Peyer's patch (tissue), 4 donors: ENCODE data around the gene BARX1.

Experiments used
- CTCF ChIP-seq, 6 experiments: fragments of 450-650 bp in 4 of 6; fragments of 200-600 bp in 2 of 6; sonication (generic) in 1 of 6; IDR thresholded peaks; one replicate each; pipeline ENCODE4 v1.5.1; 2017 to 2019; ENCODE audit warnings: antibody characterized with exemption in 6 of 6, mild to moderate bottlenecking in 3 of 6, moderate library complexity in 1 of 6
- POLR2A ChIP-seq, 2 donors: fragments of 450-650 bp; IDR thresholded peaks; one replicate each; pipeline ENCODE4 v1.5.1; 2017; ENCODE audit warnings: antibody characterized with exemption in 2 of 2, mild to moderate bottlenecking in 2 of 2, moderate library complexity in 2 of 2

- TF ChIP-seq CTCF (IDR thresholded peaks at IDR 0.05) (no peak), POLR2A (IDR thresholded peaks at IDR 0.05) (no peak)
Observed at GRCh38 chr9:93974151-93974550, 19.0 kb upstream of the BARX1 start.
